NCI-H2196 treated with DMSO at 0.1 percent for 48 hours (cell line): ENCODE measurements around the gene WDTC1.
A peak's percentile ranks its signal among the peaks of the same experiment; 100 is the strongest.
"Not testable (repeated sequence)": the region's sequence is repeated elsewhere in the genome, so short reads cannot be mapped to it uniquely, and the experiment has no call there.

Source experiments
- DNase-seq: peaks from one replicate; lab custom pipeline; 2025; ENCODE audit not compliant: unreplicated experiment; lab: John Stamatoyannopoulos, UW

WDTC1 gene

GRCh38 chr1:27234049-27234882 lies at the start of gene WDTC1:
Gene WDTC1, plus strand, starts transcription at chr1:27234632. Its CDS starts 26,423 bp downstream, at chr1:27261055.
- peak; percentile 95 for DNase-seq

GRCh38 chr1:27184665-27185064 lies 49.8 kb upstream of the WDTC1 start:
- DNase-seq, result not testable (repeated sequence)

- no peak for DNase-seq
Observed at GRCh38 chr1:27192039-27192529, 42.3 kb upstream of the WDTC1 start.

- DNase-seq, result no peak
Observed at GRCh38 chr1:27193194-27193593, 41.2 kb upstream of the WDTC1 start.

- no peak for DNase-seq
Observed at GRCh38 chr1:27201295-27201694, 33.1 kb upstream of the WDTC1 start.

GRCh38 chr1:27203946-27204345 lies 30.5 kb upstream of the WDTC1 start:
- DNase-seq, result no peak

GRCh38 chr1:27207238-27207637 lies 27.2 kb upstream of the WDTC1 start:
- DNase-seq, result not testable (repeated sequence)

GRCh38 chr1:27208143-27208850 lies 26.1 kb upstream of the WDTC1 start:
- not testable (repeated sequence) for DNase-seq

- DNase-seq, result no peak
Observed at GRCh38 chr1:27216466-27216865, 18.0 kb upstream of the WDTC1 start.

GRCh38 chr1:27217401-27217800 lies 17.0 kb upstream of the WDTC1 start:
- no peak for DNase-seq

- no peak for DNase-seq
Observed at GRCh38 chr1:27218736-27219135, 15.7 kb upstream of the WDTC1 start.

GRCh38 chr1:27220096-27220495 lies 14.3 kb upstream of the WDTC1 start:
- DNase-seq, result no peak

GRCh38 chr1:27220702-27221497 lies 13.5 kb upstream of the WDTC1 start:
- not testable (repeated sequence) for DNase-seq

- DNase-seq, result no peak
Observed at GRCh38 chr1:27225621-27226020, 8.8 kb upstream of the WDTC1 start.

GRCh38 chr1:27227765-27228164 lies 6.7 kb upstream of the WDTC1 start:
- no peak for DNase-seq

GRCh38 chr1:27233667-27234048 lies 774 bp upstream of the WDTC1 start:
- no peak for DNase-seq

GRCh38 chr1:27235827-27236226 lies 1.4 kb downstream of the WDTC1 start:
- DNase-seq, result no peak

GRCh38 chr1:27237112-27237511 lies 2.7 kb downstream of the WDTC1 start:
- DNase-seq, result no peak

GRCh38 chr1:27238032-27238431 lies 3.6 kb downstream of the WDTC1 start:
- no peak for DNase-seq

- no peak for DNase-seq
Observed at GRCh38 chr1:27241677-27242076, 7.2 kb downstream of the WDTC1 start.

GRCh38 chr1:27243665-27244064 lies 9.2 kb downstream of the WDTC1 start:
- not testable (repeated sequence) for DNase-seq
